ENCODE data around the gene ZNF442.

DNA sequence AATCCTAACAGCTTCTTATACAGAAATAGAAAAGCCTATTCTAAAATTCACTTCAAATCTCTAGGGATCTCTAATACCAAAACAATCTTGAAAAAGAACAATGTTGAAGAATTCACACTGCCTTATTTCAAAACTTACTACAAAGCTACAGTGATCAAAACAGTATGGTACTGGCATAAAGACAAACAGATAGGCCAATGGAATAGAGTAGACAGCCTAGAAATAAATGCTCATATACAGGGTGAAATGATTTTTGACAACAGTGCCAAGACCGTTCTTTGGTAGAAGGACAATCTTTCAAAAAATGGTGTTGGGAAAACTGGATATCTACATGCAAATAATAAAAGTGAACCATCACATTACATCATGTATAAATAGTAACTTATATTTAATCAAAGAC lies 20.3 kb downstream of the ZNF442 start:
- TF ChIP-seq, protein P1, sequence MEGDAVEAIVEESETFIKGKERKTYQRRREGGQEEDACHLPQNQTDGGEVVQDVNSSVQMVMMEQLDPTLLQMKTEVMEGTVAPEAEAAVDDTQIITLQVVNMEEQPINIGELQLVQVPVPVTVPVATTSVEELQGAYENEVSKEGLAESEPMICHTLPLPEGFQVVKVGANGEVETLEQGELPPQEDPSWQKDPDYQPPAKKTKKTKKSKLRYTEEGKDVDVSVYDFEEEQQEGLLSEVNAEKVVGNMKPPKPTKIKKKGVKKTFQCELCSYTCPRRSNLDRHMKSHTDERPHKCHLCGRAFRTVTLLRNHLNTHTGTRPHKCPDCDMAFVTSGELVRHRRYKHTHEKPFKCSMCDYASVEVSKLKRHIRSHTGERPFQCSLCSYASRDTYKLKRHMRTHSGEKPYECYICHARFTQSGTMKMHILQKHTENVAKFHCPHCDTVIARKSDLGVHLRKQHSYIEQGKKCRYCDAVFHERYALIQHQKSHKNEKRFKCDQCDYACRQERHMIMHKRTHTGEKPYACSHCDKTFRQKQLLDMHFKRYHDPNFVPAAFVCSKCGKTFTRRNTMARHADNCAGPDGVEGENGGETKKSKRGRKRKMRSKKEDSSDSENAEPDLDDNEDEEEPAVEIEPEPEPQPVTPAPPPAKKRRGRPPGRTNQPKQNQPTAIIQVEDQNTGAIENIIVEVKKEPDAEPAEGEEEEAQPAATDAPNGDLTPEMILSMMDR (IDR thresholded peaks at IDR 0.05) = no peak
- no peak for TF ChIP-seq POLR2A (IDR thresholded peaks at IDR 0.05)
